ENCODE results near the gene HOXC6.
"Not testable (repeated sequence)": the region's sequence is repeated elsewhere in the genome, so short reads cannot be mapped to it uniquely, and the experiment has no call there.

The HOXC6 gene

DNA sequence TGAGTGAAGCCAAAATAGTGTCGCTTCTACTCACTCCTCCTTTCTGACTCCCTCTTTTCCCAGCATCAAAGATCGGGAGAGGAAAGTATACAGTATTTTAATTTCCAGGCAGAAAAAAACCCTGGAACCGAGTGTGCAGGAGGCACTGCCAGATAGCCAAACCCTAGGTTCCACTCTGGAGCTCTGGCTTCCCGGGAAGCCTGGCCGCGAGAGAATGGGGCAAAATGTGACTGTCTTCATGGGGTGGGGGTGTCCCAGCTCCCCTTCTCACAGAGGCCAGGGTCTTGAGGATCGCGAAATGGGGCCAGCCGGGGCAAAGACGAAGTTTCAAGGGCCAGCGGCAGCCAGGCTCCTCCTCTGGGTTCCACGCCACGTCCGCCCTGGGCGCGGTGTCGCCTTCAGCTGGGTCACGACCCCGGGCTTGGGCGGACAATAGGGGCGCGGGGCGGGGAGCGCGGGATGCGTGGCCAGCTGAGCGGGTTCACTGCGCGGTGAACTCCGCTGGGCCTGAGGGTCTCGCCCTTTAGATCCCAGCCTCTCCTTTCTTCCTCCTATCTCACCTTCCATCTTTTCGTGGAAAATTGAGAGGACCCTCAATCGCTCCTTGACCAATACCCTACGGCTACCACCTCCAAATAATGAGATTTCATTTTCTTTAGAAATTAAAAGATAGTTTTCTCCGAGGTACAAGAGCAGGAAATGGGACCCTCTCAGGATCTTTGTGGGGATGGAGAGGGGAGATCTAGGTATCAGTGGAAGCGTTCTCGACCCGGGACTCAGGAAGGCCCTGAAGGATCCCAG is 32.1 kb downstream of the HOXC6 start:
- DNase-seq: no peak

DNA sequence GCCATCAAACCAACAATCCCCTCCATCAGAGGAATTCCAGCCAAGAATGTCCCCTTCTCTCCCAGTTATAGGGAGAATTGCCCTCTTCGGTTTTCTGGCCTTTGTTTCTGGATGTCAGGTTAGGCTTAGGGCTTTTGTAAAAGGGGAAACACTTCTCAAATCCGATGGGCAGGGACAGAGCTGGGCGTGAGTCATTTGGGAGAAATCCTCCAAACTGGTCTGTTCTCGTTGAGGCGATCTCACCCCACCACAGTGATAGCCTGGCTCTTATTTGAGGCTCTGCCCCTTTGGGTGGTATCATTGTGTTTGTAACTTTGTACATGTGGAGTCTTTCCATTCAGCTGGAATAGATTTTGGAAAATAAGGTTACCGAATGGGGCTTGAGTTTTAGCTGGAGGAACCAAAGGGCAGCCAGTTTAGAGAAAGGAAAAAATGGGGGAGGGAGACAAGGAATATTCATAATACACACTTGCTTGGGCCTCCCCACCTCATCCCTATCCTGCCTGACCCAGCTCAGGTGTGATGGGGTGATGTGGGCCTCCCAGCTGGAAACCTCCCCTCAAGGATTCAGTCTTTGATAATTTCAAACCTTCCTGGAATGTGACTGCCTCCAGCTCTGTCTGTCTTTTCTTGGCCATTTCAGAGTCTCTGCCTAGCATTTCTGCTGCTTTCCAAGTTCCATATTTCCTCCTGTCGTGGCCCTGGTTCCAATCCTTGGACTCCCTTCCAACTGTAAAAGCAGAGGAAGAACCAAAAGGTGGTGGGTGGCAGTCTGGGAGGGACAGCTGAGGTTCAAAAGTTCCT is 32.9 kb downstream of the HOXC6 start:
- DNase-seq: no peak

DNA sequence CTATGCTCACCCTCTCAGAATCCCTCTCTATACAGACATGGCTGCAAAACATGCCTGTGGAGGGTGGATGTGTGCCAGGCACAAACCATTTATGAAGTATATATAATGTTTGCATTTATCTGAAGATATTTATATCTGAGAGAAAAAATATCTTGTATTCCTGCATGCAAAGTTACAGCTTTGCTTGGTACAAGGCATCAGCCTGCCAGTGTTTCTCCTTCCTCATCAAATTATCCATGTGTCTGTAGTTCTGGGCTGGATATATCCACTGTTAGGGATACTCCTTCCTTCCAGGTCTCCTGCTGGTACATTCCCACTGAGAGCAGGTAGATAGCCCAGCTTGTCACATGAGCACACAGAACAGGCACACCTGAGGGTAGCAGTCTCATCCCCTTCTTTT is 37.4 kb downstream of the HOXC6 start:
- no peak for DNase-seq

DNA sequence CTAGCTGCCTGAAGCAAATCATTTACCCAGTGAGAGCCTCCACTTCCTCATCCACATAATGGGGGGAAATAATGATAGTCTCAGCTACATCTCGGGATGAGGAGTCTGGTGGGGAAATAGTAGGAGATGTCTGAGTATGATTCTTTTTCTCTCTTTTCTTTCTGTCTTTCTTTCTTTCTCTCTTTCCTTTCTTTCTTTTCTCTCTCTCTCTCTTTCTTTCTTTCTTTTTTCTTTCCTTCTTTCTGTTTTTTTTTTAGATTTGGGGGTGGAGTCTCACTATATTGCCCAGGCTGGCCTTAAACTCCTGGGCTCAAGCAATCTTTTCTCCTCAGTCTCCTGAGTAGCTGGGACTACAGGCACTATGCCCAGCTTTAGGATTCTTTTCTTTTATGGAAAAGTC is 38.2 kb downstream of the HOXC6 start:
- no peak for DNase-seq

DNA sequence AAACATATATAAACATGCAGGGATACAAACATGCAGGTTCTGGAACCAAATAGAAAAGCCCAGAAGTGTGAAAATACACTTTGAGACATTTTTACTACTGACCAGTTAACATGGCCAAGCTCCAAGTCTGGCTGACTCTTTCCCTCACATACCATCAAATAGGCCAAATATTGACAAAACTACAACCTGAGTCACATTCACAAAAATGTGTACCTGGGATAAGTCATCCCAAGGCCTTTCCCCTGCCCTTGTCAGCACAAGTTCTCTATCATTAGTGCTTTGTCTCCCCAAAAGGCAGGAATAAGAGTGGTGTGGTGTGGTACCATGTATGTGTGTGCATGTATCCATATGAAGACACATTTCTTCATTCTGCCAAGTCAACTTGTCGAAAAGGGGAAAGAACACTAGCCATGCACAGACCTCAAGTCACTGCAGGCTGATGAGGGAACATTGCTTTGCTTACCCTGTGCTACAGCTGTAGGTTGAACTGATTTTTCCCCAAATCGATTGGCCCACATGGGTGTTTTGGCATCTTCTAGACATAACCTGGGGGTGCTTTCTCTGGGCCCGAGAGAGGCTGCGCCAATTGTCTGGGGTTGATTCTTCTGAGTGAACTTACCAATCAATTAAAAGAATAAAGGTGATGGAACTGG is 40.3 kb downstream of the HOXC6 start:
- DNase-seq: no peak

DNA sequence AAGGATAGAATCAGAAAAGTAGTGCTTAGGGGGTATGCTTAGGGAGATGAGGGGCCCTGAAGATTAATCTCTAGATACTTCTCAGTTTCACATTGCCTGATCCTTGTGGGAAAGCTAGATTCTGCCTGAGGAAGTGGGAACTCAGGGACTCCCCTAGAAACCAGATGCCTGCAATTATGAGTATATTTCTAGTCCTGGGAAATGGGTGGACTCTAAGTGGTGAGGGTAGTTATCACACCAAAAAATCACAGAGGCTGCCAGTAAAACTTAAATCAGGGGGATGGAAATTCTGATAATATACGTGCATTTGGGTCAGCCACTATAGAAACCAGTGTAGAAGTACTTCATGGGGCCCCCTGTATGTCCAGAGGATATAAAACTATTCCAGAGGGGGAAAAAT is 43.7 kb downstream of the HOXC6 start:
- DNase-seq: no peak

DNA sequence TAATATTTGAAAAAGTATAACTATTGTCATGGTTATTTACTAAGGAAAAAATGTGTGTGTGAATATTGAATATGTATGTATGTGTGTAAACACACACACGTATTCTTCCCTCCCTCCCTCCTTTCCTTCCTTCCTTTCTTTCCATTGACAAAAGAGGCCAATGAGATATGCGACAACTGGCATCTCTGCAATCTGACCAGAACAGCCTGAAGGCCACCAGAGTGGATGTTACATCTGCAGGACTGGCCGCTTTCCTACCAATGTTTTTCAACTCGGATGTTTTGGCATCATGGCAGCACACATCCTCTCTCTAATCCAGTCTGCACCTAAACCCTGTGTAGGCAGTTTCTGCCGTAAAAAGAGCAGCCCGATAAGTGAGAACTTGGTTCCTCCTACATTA is 46.1 kb downstream of the HOXC6 start:
- DNase-seq: no peak

DNA sequence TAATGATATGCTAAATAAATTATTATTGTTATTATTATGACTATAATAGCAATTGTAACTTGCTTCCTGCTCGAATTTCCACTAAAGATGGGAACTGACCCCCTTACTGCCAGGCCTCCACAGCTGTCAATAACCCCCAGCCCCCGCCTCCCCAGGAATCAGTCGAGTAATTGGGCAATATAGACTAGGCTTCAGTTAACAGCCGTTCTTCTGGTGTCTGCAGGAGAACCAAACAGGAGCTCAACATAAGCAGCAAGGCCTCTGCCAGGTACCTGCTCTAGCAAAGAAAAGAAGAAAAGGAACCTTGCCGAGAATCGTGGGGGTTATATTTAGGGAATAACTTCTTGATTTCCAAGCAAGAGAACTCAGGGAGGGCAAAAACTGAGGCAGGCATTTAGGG is 47.2 kb downstream of the HOXC6 start:
- DNase-seq: no peak

DNA sequence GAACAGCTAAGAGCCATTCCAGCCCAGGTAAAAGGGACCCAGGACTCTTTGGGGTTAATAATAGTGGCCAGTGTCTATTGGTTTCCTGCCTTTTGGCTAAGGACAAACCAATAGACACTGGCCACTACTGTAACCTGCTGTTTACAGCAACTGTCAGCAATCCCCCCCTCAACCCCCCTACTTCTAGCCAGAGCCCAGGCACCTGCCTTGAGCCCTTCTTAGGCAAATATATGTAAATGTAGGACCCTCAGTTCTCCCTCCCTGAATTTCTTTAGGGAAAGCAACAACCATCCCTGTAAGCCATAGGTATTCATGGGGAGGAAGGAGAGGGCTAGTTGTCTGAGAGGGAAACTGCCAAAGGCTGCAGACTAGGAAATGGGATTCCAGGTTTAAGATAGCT is 47.7 kb downstream of the HOXC6 start:
- DNase-seq: no peak

DNA sequence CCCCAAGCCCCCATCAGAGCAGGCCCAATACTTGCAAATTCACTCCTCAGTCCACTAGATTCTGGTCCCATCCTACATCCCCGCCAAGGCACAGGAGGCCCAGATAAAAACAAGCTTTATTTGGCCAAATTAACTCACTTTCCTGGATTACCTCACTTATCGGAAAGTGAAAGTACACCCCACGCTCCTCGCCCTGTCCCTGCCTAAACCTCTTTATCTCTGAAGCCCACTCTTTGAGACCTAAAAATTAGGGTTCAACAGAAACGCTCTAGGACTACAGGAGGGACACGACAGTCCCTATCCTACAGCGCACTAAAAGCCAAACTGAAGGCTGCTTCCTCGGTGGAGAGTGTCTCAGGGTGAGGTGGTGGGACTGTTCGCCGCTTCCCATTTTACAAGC is 49.6 kb downstream of the HOXC6 start:
- DNase-seq: not testable (repeated sequence)

DNA sequence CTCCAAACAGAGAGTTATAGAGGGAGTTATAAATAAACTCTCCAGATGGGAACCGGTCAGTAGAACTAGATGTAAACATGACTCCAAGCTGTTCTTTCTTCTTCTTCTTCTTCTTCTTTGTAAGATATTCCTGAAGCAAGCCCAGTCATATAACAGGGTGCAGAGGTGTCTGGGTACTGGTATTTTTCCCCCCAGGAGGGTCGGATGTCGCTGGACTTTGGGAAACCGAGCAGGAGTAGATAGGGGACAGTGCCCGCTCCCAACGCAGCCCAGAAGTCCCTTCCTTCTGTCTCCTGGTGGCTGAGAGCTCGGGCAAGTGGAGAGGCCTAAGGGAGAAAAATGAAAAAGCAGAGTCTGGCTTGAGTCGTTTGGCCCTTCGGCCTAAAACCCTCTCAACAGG is 50.9 kb downstream of the HOXC6 start:
- DNase-seq: not testable (repeated sequence)
